ENCODE results near the gene TRAPPC1.

The TRAPPC1 gene

GRCh38 chr17:7911116-7911515 is 20.6 kb downstream of the TRAPPC1 start:
- ATAC-seq (ENCODE audit: insufficient read depth, low read depth) (no peak), DNase-seq (no peak)
- H3K36me3 ChIP-seq (ENCODE audit: insufficient read depth, low read length), result peaks cover 66% of the 10 kb centered on the region
- H3K4me3 ChIP-seq (ENCODE audit: low read depth in 1 of 2, low read length in 2 of 2), result no peak overlapping the region
- H4K20me1 ChIP-seq (ENCODE audit: insufficient read depth, low read length), result peaks cover 9% of the 10 kb centered on the region; the same call in 1 of the 2 replicates
- peaks cover 9% of the 10 kb centered on the region for H3K79me2 ChIP-seq (ENCODE audit: insufficient read depth, low read length)
- no peak overlapping the region for H3K9ac ChIP-seq (ENCODE audit: low read depth, low read length)
- no peak overlapping the region for H3K4me2 ChIP-seq (ENCODE audit: insufficient read depth, low read length)
- TF ChIP-seq EZH2 (IDR thresholded peaks at IDR 0.05; ENCODE audit: borderline replicate concordance, low read depth, low read length, severe bottlenecking), result no peak
- TF ChIP-seq CTCF (IDR thresholded peaks at IDR 0.05; ENCODE audit: borderline replicate concordance, extremely low read depth, low read length, poor library complexity, severe bottlenecking), result no peak
- no peak overlapping the region for H3K27ac ChIP-seq (ENCODE audit: low read length)
- no peaks in the 10 kb centered on the region for H3K9me3 ChIP-seq (ENCODE audit: insufficient read depth, low read length, severe bottlenecking)
- H3K27me3 ChIP-seq (ENCODE audit: insufficient read depth, low read length, poor library complexity), result no peaks in the 10 kb centered on the region
- H2AFZ ChIP-seq (ENCODE audit: low read depth, low read length), result no peak overlapping the region
- H3K4me1 ChIP-seq (ENCODE audit: insufficient read depth, low read length), result peaks cover 26% of the 10 kb centered on the region

- Histone ChIP-seq H4K20me1 (ENCODE audit: insufficient read depth, low read length) (peaks cover 9% of the 10 kb centered on the region; the same call in 1 of the 2 replicates), H3K4me1 (ENCODE audit: insufficient read depth, low read length) (peaks cover 23% of the 10 kb centered on the region), H3K9me3 (ENCODE audit: insufficient read depth, low read length, severe bottlenecking) (no peaks in the 10 kb centered on the region), H3K4me3 (ENCODE audit: low read depth in 1 of 2, low read length in 2 of 2) (no peak overlapping the region), H3K27ac (ENCODE audit: low read length) (no peak overlapping the region), H3K79me2 (ENCODE audit: insufficient read depth, low read length) (peaks cover 9% of the 10 kb centered on the region), H2AFZ (ENCODE audit: low read depth, low read length) (no peak overlapping the region), H3K36me3 (ENCODE audit: insufficient read depth, low read length) (peaks cover 70% of the 10 kb centered on the region), H3K4me2 (ENCODE audit: insufficient read depth, low read length) (no peak overlapping the region), H3K9ac (ENCODE audit: low read depth, low read length) (no peak overlapping the region), H3K27me3 (ENCODE audit: insufficient read depth, low read length, poor library complexity) (no peaks in the 10 kb centered on the region)
- TF ChIP-seq EZH2 (IDR thresholded peaks at IDR 0.05; ENCODE audit: borderline replicate concordance, low read depth, low read length, severe bottlenecking), result no peak
- no peak for TF ChIP-seq CTCF (IDR thresholded peaks at IDR 0.05; ENCODE audit: borderline replicate concordance, extremely low read depth, low read length, poor library complexity, severe bottlenecking)
- ATAC-seq (ENCODE audit: insufficient read depth, low read depth) (no peak), DNase-seq (no peak)
Measured at GRCh38 chr17:7910711-7911110, 21.0 kb downstream of the TRAPPC1 start.

GRCh38 chr17:7910281-7910680 is 21.5 kb downstream of the TRAPPC1 start:
- TF ChIP-seq EZH2 (IDR thresholded peaks at IDR 0.05; ENCODE audit: borderline replicate concordance, low read depth, low read length, severe bottlenecking) (no peak), CTCF (IDR thresholded peaks at IDR 0.05; ENCODE audit: borderline replicate concordance, extremely low read depth, low read length, poor library complexity, severe bottlenecking) (no peak)
- H3K4me2 ChIP-seq (ENCODE audit: insufficient read depth, low read length), result no peak overlapping the region
- H2AFZ ChIP-seq (ENCODE audit: low read depth, low read length), result no peak overlapping the region
- peaks cover 9% of the 10 kb centered on the region for H3K79me2 ChIP-seq (ENCODE audit: insufficient read depth, low read length)
- ATAC-seq (ENCODE audit: insufficient read depth, low read depth) (no peak), DNase-seq (no peak)
- peaks cover 19% of the 10 kb centered on the region for H3K4me1 ChIP-seq (ENCODE audit: insufficient read depth, low read length)
- H3K4me3 ChIP-seq (ENCODE audit: low read depth in 1 of 2, low read length in 2 of 2), result no peak overlapping the region
- peaks cover 7% of the 10 kb centered on the region; the same call in 1 of the 2 replicates for H4K20me1 ChIP-seq (ENCODE audit: insufficient read depth, low read length)
- H3K36me3 ChIP-seq (ENCODE audit: insufficient read depth, low read length), result peaks cover 75% of the 10 kb centered on the region
- H3K27ac ChIP-seq (ENCODE audit: low read length), result no peak overlapping the region
- H3K9ac ChIP-seq (ENCODE audit: low read depth, low read length), result no peak overlapping the region
- H3K27me3 ChIP-seq (ENCODE audit: insufficient read depth, low read length, poor library complexity), result no peaks in the 10 kb centered on the region
- no peaks in the 10 kb centered on the region for H3K9me3 ChIP-seq (ENCODE audit: insufficient read depth, low read length, severe bottlenecking)

GRCh38 chr17:7909089-7909488 is 22.7 kb downstream of the TRAPPC1 start:
- H3K79me2 ChIP-seq (ENCODE audit: insufficient read depth, low read length), result no peaks in the 10 kb centered on the region
- no peak for ATAC-seq (ENCODE audit: insufficient read depth, low read depth)

More at GRCh38 chr17:7909089-7909488, 22.7 kb downstream of the TRAPPC1 start:
- Histone ChIP-seq H3K9me3 (ENCODE audit: insufficient read depth, low read length, severe bottlenecking) (no peaks in the 10 kb centered on the region), H3K36me3 (ENCODE audit: insufficient read depth, low read length) (peaks cover 87% of the 10 kb centered on the region), H2AFZ (ENCODE audit: low read depth, low read length) (no peak overlapping the region), H3K9ac (ENCODE audit: low read depth, low read length) (no peak overlapping the region), H4K20me1 (ENCODE audit: insufficient read depth, low read length) (0 out of 2 replicates have a peak, but pooled peaks cover 6% of the 10 kb centered on the region), H3K4me3 (ENCODE audit: low read depth in 1 of 2, low read length in 2 of 2) (no peak overlapping the region), H3K27me3 (ENCODE audit: insufficient read depth, low read length, poor library complexity) (no peaks in the 10 kb centered on the region), H3K4me2 (ENCODE audit: insufficient read depth, low read length) (no peak overlapping the region), H3K27ac (ENCODE audit: low read length) (no peak overlapping the region), H3K4me1 (ENCODE audit: insufficient read depth, low read length) (peaks cover 7% of the 10 kb centered on the region)
- TF ChIP-seq EZH2 (IDR thresholded peaks at IDR 0.05; ENCODE audit: borderline replicate concordance, low read depth, low read length, severe bottlenecking), result no peak
- no peak for TF ChIP-seq CTCF (IDR thresholded peaks at IDR 0.05; ENCODE audit: borderline replicate concordance, extremely low read depth, low read length, poor library complexity, severe bottlenecking)
- DNase-seq, result no peak
